Forelimb muscle (tissue), 1 donor: ENCODE data around the gene PIGL. TPM values are rescaled to one million over a fixed set of nuclear protein-coding genes. Genes with fewer than 3 reads are reported as not detected.
"Not testable (repeated sequence)": the region's sequence is repeated elsewhere in the genome, so short reads cannot be mapped to it uniquely, and the experiment has no call there.

ENCODE experiments used
- DNase-seq: peaks from one replicate; pipeline ENCODE4 v3.0.0-alpha.2; 2013; ENCODE audit warnings: low read depth
- polyA plus RNA-seq: library from polyadenylated mRNA; unstranded; fragments of 120-200 nt; gene quantifications from one replicate; pipeline ENCODE4 v1.2.1, GENCODE V29; 2013; ENCODE audit not compliant: insufficient read length

The PIGL gene
- polyA plus RNA-seq, 1 donor, result 15.2 TPM

DNA sequence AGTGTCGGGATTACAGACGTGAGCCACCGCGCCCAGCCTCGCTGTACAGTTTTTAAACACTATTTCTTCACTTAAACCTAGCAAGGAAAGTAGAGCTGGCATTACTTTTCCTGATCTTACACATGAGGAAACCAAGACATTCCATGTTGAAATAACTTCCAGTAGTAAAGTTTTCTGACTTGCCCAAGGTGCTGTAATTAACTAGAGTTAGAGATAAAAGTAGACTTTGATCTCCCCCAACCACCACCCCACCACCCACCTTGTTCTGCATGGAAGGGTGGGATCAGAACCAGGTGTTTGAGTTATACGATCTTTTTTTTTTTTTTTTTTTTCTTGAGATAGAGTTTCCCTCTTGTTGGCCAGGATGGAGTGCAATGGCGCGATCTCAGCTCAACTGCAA, 89.2 kb downstream of the PIGL start:
- DNase-seq, result no peak

DNA sequence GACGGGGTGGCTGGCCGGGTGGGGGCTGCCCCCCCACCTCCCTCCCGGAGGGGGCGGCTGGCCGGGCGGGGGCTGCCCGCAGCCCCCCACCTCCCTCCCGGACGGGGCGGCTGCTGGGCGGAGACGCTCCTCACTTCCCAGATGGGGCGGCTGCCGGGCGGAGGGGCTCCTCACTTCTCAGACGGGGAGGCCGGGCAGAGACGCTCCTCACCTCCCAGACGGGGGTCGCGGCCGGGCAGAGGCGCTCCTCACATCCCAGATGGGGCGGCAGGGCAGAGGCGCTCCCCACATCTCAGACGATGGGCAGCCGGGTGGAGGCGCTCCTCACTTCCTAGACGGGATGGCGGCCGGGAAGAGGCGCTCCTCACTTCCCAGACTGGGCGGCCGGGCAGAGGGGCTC, 95.1 kb downstream of the PIGL start:
- DNase-seq, result not testable (repeated sequence)

- DNase-seq, result no peak
These were observed 96.4 kb downstream of the PIGL start for GRCh38 chr17:16313139-16314090.

- no peak for DNase-seq
These were observed 97.2 kb downstream of the PIGL start for GRCh38 chr17:16314189-16314588.

DNA sequence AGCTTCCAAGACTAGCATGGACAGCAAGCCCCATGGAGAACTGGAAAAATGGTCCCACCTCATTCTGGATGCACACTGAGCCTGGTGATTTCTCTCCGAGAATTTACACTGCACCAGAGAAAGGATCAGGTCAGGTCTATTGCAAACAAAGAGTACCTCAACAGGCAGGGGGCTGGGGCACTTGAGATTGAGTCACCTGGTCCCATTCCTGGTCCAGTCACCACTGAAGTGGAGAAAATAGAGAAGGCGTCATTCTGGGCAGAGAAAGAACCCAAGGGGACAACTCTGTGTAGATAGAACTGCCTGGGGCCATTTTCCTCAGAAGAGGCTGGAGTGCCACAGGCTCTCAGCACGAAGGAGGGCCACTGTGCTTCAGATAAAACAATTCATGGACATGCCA, 97.8 kb downstream of the PIGL start:
- no peak for DNase-seq

GRCh38 chr17:16319969-16320368, 103.0 kb downstream of the PIGL start:
- DNase-seq, result no peak

- DNase-seq, result no peak
These were observed 105.6 kb downstream of the PIGL start for GRCh38 chr17:16322636-16323035.

- DNase-seq, result no peak
These were observed 109.0 kb downstream of the PIGL start for GRCh38 chr17:16325964-16326363.

DNA sequence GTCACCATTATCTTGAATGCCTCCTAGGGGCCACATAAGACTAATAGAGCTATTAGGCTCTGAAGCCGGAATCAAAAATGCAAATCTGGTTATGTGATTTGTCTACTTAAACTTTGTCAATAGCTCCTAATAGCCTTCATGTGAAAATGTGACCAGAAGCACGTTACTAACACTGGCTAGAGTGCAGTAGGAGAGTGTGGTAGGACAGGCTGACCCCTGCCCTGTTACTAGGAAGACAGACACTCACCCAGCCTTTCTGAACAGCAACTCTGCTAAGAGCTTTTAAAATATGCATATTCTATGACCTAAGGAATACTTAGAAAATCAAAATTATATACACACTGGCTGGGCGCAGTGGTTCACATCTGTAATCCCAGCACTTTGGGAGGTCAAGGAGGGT, 110.0 kb downstream of the PIGL start:
- no peak for DNase-seq

GRCh38 chr17:16328997-16329396, 112.0 kb downstream of the PIGL start:
- no peak for DNase-seq

GRCh38 chr17:16329519-16330271, 112.7 kb downstream of the PIGL start:
- no peak for DNase-seq

GRCh38 chr17:16338391-16338790, 121.4 kb downstream of the PIGL start:
- no peak for DNase-seq

DNA sequence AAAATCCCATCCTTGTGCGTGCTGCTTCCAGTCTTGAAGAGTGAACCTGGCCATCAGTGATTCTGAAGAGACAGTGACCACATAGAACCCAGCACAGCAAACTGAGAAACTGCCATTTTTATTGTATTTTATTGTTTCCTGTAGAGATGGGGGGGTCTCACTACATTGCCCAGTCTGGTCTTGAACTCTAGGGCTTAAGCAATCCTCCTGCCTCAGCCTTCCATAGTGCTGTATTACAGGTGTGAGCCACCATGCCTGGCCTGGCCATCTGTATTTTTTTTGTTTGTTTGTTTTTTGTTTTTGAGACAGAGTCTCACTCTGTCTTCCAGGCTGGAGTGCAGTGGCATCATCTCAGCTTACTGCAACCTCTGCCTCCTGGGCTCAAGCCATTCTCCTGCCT, 122.4 kb downstream of the PIGL start:
- no peak for DNase-seq

DNA sequence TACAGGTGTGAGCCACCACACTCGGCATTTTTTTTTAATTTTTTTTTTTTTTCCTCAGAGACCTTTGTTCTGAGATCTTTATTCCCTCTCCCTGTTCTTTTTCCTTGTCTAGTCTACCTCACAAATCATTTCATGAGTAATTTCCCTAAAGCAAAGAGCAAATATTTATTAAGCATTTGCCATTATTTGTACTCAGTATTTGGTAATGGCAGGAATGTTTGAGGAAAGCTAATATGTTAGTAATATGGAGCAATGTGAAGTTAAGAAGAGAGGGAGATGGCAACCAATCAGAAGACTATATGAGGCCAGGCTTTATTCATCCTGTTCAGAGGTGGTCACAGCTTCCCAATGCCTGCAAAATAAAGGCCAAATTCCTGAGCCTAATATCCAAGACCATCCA, 122.9 kb downstream of the PIGL start:
- no peak for DNase-seq

DNA sequence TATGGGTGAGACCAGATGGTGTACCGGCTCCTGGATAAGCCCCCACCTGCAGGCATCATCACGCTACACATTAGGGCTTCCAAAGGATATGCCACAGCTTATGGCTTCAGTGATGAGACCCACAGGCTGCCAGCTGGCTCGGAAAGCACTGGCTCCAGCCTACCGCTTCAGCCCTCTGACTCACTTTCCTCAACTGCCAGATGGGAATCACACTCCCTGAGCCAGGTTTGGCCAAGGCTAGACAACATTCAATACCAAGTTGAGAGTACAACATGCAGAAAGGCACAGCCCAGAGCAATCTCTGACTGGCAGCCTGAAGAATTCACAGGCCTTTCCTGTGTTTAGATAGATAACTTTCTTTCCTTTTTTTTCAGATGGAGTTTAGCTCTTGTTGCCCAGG, 126.0 kb downstream of the PIGL start:
- DNase-seq, result no peak

DNA sequence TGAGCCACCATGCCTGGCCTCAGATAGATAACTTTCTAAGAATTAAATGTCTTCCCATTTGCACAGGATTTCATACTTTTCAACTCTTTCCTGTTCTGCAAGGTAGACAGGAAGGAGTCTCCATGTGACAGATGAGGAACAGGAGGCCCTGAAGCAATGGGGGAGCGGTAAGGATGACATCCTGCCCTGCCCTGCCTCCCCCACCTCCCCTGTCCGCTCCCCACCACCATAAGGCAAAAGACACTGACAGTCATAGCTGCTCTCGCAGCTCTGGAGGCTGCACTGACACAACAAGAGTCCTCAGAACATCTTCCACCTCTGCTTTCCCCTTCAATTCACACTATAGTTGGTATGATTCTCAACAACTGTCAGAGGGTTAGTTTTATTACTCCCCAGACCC, 126.6 kb downstream of the PIGL start:
- DNase-seq, result no peak

DNA sequence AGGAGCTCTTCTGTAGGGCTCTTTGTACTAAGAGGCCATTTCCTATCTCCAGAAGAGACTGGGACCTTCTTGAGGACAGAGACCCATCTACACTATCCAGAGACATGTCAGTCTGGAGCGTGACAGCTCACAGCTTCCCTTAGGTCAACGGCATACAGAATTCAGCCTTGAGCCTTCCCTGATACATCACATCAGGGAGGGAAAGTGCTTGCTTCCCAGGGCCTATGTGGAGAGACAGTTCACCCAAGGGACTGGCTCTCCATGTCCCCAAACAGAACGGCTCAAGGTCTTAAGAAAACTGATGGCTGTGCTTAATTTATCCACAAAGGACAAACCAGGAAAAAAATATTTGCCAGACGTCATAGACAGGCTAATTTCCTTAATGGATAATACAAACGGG, 128.6 kb downstream of the PIGL start:
- DNase-seq, result no peak

DNA sequence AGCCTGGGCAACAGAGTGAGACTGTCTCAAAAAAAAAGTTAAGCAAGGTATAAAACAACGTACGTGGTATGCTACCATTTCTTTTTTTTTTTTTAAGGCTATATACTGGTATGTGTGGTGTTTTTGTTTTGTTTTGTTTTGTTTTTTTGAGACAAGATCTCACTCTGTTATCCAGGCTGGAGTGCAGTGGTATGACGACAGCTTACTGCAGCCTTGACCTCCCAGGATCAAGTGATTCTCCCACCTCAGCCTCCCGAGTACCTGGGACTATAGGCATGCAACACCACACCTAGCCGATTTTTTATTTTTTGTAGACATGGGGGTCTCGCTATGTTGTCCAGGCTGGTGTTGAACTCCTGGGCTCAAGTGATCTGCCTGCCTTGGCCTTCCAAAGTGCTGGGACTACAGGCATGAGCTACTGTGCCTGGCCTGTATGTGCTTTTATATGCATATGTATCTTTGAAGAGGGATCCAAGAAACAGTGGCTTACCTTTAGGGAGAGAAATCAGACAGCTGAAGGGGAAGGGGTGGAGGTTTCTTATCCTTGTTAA, 129.8 kb downstream of the PIGL start:
- no peak for DNase-seq

GRCh38 chr17:16348586-16348985, 131.6 kb downstream of the PIGL start:
- DNase-seq, result no peak

GRCh38 chr17:16349431-16349830, 132.4 kb downstream of the PIGL start:
- DNase-seq, result no peak

DNA sequence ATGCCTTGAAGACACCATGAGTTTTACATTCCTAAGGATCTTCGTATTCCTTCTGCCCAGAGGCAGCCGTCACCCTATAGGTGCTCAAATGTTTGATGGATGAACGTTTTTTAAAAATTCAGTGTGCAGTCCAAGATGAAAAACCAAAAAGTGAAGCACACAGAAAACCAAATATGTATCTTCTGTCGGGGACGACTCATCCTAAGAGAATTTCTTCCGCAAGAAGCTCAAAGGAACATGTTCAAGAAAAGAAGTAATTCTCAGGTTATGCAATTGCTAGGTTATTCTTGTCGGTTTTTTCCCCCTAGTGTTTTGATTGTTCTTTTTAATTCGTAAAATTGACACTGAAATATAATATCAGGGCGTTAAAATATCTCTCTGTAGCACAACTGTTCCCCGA, 134.8 kb downstream of the PIGL start:
- DNase-seq, result no peak

GRCh38 chr17:16352303-16352666, 135.3 kb downstream of the PIGL start:
- no peak for DNase-seq
